NB4 (cell line): ENCODE data around the gene IFNB1.

Experiments
- CTCF ChIP-seq: IDR thresholded peaks from one replicate; pipeline ENCODE4 v1.5.1; 2012; ENCODE audit warnings: low read depth, low read length
- MYC ChIP-seq: IDR thresholded peaks from 2 replicates; pipeline ENCODE4 v1.6.1; 2011; ENCODE audit warnings: low read depth, low read length

- no peak for TF ChIP-seq CTCF
- no peak for TF ChIP-seq MYC
These were observed 3.1 kb upstream of the IFNB1 start for GRCh38 chr9:21080793-21081192.
